HepG2 (cell line): ENCODE measurements around the gene RAB22A. TPM values are rescaled to one million over a fixed set of nuclear protein-coding genes. Genes with fewer than 3 reads are reported as not detected.
A peak's percentile ranks its signal among the peaks of the same experiment; 100 is the strongest.

Experiments
- ARID2 ChIP-seq: sonication (generic); formaldehyde crosslinking; IDR thresholded peaks from 2 replicates; pipeline ENCODE4 v1.8.1; 2022; ENCODE audit warnings: mild to moderate bottlenecking, missing genetic modification reagents, borderline replicate concordance
- CREB1 ChIP-seq, 2 experiments: fragments of 450-650 bp in 1 of 2; IDR thresholded peaks; 2 replicates each; pipeline ENCODE4 v1.6.1; 2016 to 2017; ENCODE audit warnings: control low read depth in 1 of 2, mild to moderate bottlenecking in 1 of 2, missing compliant biosample characterization in 1 of 2, missing genetic modification characterization in 1 of 2
- FOXK1 ChIP-seq: sonication (generic); formaldehyde crosslinking; IDR thresholded peaks from 2 replicates; pipeline ENCODE4 v1.4.0; 2020; ENCODE audit warnings: low read depth, missing genetic modification reagents, borderline replicate concordance
- FOXK2 ChIP-seq: fragments of 450-650 bp; IDR thresholded peaks from 2 replicates; pipeline ENCODE4 v1.6.1; 2016
- GATAD1 ChIP-seq: IDR thresholded peaks from 2 replicates; pipeline ENCODE4 v1.6.1; 2016; ENCODE audit warnings: missing genetic modification reagents, missing compliant biosample characterization
- GZF1 ChIP-seq: sonication (generic); formaldehyde crosslinking; IDR thresholded peaks from 2 replicates; pipeline ENCODE4 v1.5.1; 2020; ENCODE audit warnings: mild to moderate bottlenecking, missing genetic modification reagents
- HOXA3 ChIP-seq: sonication (generic); formaldehyde crosslinking; IDR thresholded peaks from 2 replicates; pipeline ENCODE4 v1.5.0; 2020; ENCODE audit warnings: missing genetic modification reagents
- KLF6 ChIP-seq: IDR thresholded peaks from 2 replicates; pipeline ENCODE4 v1.8.0; 2016; ENCODE audit warnings: missing biosample characterization, missing genetic modification reagents
- MAFK ChIP-seq, 2 experiments: IDR thresholded peaks in 1 of 2; conservative IDR thresholded peaks in 1 of 2; 2 replicates each; pipeline ENCODE4 v1.6.1; 2011; ENCODE audit warnings: improper control_type of control experiment in 2 of 2, low read length in 2 of 2
- MTF2 ChIP-seq: sonication (generic); formaldehyde crosslinking; IDR thresholded peaks from 2 replicates; pipeline ENCODE4 v1.5.0; 2020; ENCODE audit warnings: missing genetic modification reagents, borderline replicate concordance
- POGZ ChIP-seq: sonication (generic); formaldehyde crosslinking; IDR thresholded peaks from 2 replicates; pipeline ENCODE4 v1.4.0; 2020; ENCODE audit warnings: mild to moderate bottlenecking, missing genetic modification reagents
- REPIN1 ChIP-seq: sonication (generic); formaldehyde crosslinking; IDR thresholded peaks from 2 replicates; pipeline ENCODE4 v1.8.0; 2022; ENCODE audit warnings: missing genetic modification reagents, low read depth, mild to moderate bottlenecking, borderline replicate concordance
- SALL1 ChIP-seq: sonication (generic); formaldehyde crosslinking; IDR thresholded peaks from 2 replicates; pipeline ENCODE4 v1.8.0; 2022; ENCODE audit warnings: mild to moderate bottlenecking, missing genetic modification reagents
- SOX6 ChIP-seq, 2 experiments: fragments of 450-650 bp in 1 of 2; sonication (generic) in 1 of 2; formaldehyde crosslinking in 1 of 2; IDR thresholded peaks; 2 replicates each; pipeline versions ENCODE4 v1.4.0 to v1.6.1; 2017 to 2020; ENCODE audit warnings: antibody characterized with exemption in 1 of 2, mild to moderate bottlenecking in 1 of 2, missing genetic modification reagents in 1 of 2
- TEAD3 ChIP-seq: optimal IDR thresholded peaks from 2 replicates; pipeline ENCODE3; 2016; ENCODE audit warnings: borderline replicate concordance
- TOPORS ChIP-seq: sonication (generic); formaldehyde crosslinking; IDR thresholded peaks from 2 replicates; pipeline ENCODE4 v1.8.0; 2023; ENCODE audit warnings: mild to moderate bottlenecking, missing genetic modification reagents
- ZBTB42 ChIP-seq: sonication (generic); formaldehyde crosslinking; IDR thresholded peaks from 2 replicates; pipeline ENCODE4 v1.5.0; 2020; ENCODE audit warnings: mild to moderate bottlenecking, missing genetic modification reagents
- ZFY ChIP-seq: sonication (generic); formaldehyde crosslinking; IDR thresholded peaks from 2 replicates; pipeline ENCODE4 v1.4.0; 2020; ENCODE audit warnings: missing genetic modification reagents
- ZNF333 ChIP-seq: sonication (generic); formaldehyde crosslinking; IDR thresholded peaks from 2 replicates; pipeline ENCODE4 v1.4.0; 2020; ENCODE audit warnings: mild to moderate bottlenecking, missing genetic modification reagents, borderline replicate concordance
- ZNF678 ChIP-seq: sonication (generic); formaldehyde crosslinking; IDR thresholded peaks from 2 replicates; pipeline ENCODE4 v1.4.0; 2020; ENCODE audit warnings: mild to moderate bottlenecking, missing genetic modification reagents
- ZNF891 ChIP-seq: sonication (generic); formaldehyde crosslinking; IDR thresholded peaks from 2 replicates; pipeline ENCODE4 v1.5.0; 2020; ENCODE audit warnings: mild to moderate bottlenecking, missing genetic modification reagents
- polyA plus RNA-seq, 8 experiments: library from polyadenylated mRNA; depleted of rRNA in 3 of 8; stranded (reverse) in 7 of 8; unstranded in 1 of 8; fragments of >200 nt; fragmentation: Illumina TruSeq in 4 of 8; extraction: Trizol in 4 of 8; gene quantifications; 2 replicates each; pipeline versions ENCODE4 v1.2.1 to v1.2.3, GENCODE V29; 2011 to 2016; ENCODE audit warnings: low read depth in 4 of 8, missing spikeins in 1 of 8, mixed read lengths in 1 of 8; ENCODE audit not compliant: insufficient read depth in 1 of 8
- total RNA-seq, 5 experiments: library from RNA; depleted of rRNA; stranded (reverse); fragments of >200 nt; fragmentation: Illumina TruSeq; extraction: Trizol; gene quantifications; 2 replicates each; pipeline ENCODE4 v1.2.3, GENCODE V29; 2016; ENCODE audit warnings: low read depth in 1 of 5
- TF ChIP-seq, protein P1 (sequence below): sonication (generic); formaldehyde crosslinking; IDR thresholded peaks from 2 replicates; pipeline ENCODE4 v1.5.0; 2020; ENCODE audit warnings: mild to moderate bottlenecking, missing genetic modification reagents
- TF ChIP-seq, protein P2 (sequence below): IDR thresholded peaks from 2 replicates; pipeline ENCODE4 v1.6.1; 2018; ENCODE audit warnings: missing genetic modification reagents, mild to moderate bottlenecking, missing compliant biosample characterization

Gene RAB22A
- total and polyA plus RNA-seq, 2 of the 13 experiments (the other 11 are each of a cell fraction or from before 2014, with no cell fraction given), result 10.7 to 11.2 TPM

DNA sequence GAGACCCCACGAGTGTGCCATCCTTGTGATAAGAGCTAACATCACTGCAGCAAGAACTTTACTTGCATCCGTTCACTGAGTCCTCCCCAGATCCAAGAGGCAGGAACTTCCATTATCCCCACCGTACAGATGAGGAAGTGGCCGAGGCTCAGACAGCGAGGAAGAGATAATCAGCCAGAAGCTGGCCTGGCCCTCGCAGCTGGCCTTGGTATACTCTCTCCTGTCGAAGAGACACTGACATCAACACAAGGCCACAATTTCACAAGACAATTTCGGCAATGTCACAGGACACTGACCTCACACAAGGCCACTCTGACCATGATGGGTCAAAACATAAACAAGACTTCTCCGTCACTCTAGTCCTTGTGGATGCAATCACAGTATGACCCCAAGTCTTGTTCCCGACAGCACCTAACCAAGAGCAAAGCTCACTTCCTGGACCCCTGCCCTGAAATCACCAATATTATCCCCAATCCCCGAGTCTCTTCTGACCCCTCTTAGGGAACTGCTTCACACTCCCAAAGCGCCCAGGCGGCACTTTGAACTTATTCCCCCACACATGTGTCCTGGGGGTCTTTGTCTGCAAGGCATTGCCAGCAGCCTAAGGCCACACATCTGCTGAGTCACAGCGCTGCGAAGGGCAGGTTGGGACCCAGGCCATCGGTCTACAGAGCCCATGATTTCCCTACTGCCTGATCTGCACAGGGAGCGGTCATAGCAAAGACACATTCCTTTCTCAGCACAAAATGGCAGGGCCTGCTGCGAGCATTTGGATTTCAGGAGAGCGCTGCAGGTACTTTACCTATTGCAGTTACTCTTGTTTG, 64.7 kb downstream of the RAB22A start (continued):
- 0 out of 2 replicates have a peak, but pooled peaks have one; percentile 65 for TF ChIP-seq ARID2 (CRISPR knock-in tag)
- TF ChIP-seq KLF6 (CRISPR knock-in tag), result 0 out of 2 replicates have a peak, but pooled peaks have one; percentile 70
- TF ChIP-seq ZFY (CRISPR knock-in tag), result peak; percentile 53
- peak; percentile 73 for TF ChIP-seq SALL1 (CRISPR knock-in tag)
- TF ChIP-seq FOXK2, result peak; percentile 52
- TF ChIP-seq ZNF333 (CRISPR knock-in tag), result no peak
- no peak for TF ChIP-seq GATAD1 (CRISPR knock-in tag)
- peak; percentile 96; the same call in 1 of the 2 replicates for TF ChIP-seq FOXK1 (CRISPR knock-in tag)
- no peak for TF ChIP-seq GZF1
- TF ChIP-seq, protein P1, sequence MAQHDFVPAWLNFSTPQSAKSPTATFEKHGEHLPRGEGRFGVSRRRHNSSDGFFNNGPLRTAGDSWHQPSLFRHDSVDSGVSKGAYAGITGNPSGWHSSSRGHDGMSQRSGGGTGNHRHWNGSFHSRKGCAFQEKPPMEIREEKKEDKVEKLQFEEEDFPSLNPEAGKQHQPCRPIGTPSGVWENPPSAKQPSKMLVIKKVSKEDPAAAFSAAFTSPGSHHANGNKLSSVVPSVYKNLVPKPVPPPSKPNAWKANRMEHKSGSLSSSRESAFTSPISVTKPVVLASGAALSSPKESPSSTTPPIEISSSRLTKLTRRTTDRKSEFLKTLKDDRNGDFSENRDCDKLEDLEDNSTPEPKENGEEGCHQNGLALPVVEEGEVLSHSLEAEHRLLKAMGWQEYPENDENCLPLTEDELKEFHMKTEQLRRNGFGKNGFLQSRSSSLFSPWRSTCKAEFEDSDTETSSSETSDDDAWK (CRISPR knock-in tag), result no peak
- peak; percentile 33; the same call in 1 of the 2 replicates for TF ChIP-seq REPIN1 (CRISPR knock-in tag)
- no peak for TF ChIP-seq ZNF678 (CRISPR knock-in tag)
- TF ChIP-seq, protein P2, sequence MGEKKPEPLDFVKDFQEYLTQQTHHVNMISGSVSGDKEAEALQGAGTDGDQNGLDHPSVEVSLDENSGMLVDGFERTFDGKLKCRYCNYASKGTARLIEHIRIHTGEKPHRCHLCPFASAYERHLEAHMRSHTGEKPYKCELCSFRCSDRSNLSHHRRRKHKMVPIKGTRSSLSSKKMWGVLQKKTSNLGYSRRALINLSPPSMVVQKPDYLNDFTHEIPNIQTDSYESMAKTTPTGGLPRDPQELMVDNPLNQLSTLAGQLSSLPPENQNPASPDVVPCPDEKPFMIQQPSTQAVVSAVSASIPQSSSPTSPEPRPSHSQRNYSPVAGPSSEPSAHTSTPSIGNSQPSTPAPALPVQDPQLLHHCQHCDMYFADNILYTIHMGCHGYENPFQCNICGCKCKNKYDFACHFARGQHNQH (CRISPR knock-in tag), result peak; percentile 65
- TF ChIP-seq ZNF891 (CRISPR knock-in tag), result peak; percentile 55; the same call in 1 of the 2 replicates
- peak; percentile 51 for TF ChIP-seq HOXA3 (CRISPR knock-in tag)
- no peak for TF ChIP-seq ZBTB42 (CRISPR knock-in tag)
- TF ChIP-seq MTF2, result no peak
- peak; percentile 31 for TF ChIP-seq POGZ
- peak; percentile 60; the same call in 1 of the 2 replicates for TF ChIP-seq CREB1 (IDR thresholded peaks at IDR 0.05)
- no peak for TF ChIP-seq CREB1 (CRISPR knock-in tag; IDR thresholded peaks at IDR 0.05)
- TF ChIP-seq TOPORS (CRISPR knock-in tag), result peak; percentile 33; the same call in 1 of the 2 replicates
- no peak for TF ChIP-seq SOX6 (IDR thresholded peaks at IDR 0.05)
- 0 out of 2 replicates have a peak, but pooled peaks have one; percentile 32 for TF ChIP-seq SOX6 (CRISPR knock-in tag; IDR thresholded peaks at IDR 0.05)
- peak; percentile 75 for TF ChIP-seq TEAD3 (CRISPR knock-in tag)
- peak in 1 of 2 experiments; percentile 32; a peak in 2 of 4 replicates for TF ChIP-seq MAFK (conservative IDR thresholded peaks at IDR 0.05 in 1 of 2, IDR thresholded peaks at IDR 0.05 in 1 of 2; ENCODE audit: low read length in 2 of 2)
